NCI-H526 (cell line): ENCODE results near the gene DDX54.

Source experiments
- DNase-seq, 2 experiments: peaks; one replicate each; lab custom pipeline; 2025; lab: John Stamatoyannopoulos, UW

The DDX54 gene

DNA sequence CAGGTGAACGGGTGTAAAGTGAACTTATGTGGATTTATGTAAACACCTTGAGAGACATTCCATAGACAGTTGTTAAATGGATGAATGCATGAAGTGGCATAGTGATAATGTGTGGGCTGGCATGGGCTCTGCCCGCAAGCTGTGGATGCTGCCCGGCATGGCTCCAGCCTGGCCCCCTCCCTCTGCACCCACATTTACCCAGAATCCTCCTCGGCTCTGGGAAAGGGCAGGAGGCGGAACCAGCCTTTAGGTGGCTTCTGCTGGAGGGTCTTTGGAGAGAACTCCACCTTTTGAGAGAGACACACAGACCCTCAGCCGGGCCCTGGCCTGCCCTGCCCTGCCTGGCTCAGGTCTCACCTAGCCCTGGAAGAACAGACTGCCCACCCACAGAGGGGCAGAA lies 68.4 kb downstream of the DDX54 start:
- DNase-seq: peak in 1 of 2 experiments; percentile 34

DNA sequence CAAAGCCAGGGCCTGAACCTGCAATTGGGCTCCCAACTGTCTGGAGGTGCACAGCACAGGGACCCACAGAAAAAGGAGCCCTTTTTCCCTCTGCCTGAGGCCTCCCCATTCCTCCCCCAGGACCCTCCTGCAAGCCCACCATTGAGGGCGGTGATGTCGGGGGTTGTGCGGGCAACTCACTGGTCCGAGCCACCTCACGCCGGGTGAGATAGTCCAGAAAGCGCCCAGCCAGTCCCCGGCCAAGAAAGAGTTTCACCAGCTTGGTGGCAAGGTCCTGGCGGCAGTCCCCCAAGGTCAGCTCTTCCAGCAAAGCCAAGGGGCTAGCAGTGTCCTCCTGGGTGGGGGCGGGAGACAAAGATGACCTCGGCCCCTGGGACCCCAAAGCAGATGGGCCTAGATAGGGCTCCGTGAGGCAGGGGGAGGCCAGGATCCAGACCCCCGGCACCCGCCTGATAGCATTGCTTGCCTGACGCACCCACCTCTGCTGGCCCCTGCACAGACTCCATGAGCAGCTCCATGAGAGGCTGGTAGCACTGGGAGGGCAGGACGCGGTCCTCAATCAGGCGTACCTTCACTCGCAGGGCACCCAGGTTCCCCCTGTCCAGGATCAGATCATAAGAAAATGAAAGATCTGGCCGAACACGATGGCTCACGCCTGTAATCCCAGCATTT lies 69.7 kb downstream of the DDX54 start:
- no peak for DNase-seq

DNA sequence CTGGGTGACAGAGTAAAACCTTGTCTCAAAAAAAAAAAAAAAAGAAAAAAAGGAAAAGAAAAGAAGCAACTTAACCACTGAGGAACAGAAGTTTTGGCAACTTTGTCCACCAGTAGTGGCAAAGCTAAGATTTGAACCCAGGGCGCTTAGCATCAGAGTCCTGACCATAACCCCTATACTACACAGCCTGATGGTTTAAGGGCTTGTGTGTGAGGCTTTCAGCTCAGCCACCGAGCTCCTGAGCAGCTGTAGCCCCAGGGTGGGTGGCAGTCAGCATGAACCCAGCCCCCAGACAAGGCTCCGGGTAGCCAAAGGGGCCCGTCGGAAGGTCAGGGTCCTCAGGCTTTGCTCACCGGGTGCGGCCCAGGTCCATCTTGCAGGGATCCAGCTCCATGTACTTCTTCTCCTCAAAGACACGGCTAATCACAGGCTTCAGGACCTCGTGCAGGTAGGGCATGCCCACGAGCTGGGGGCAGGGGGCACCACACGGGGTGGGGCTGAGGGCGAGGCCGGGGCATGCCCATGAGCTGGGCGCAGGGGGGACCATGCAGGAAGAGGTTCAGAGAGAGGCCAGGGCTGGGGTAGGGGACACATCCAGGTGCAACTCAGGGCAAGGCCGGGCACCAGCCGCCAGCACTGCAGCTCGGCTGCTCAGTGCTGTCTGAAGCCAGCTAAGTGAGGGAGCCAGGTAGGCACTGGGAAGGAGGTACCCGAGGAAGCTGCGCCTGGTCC lies 70.7 kb downstream of the DDX54 start:
- DNase-seq: no peak

- DNase-seq: no peak
Observed at GRCh38 chr12:113113397-113113796, 71.9 kb downstream of the DDX54 start.

DNA sequence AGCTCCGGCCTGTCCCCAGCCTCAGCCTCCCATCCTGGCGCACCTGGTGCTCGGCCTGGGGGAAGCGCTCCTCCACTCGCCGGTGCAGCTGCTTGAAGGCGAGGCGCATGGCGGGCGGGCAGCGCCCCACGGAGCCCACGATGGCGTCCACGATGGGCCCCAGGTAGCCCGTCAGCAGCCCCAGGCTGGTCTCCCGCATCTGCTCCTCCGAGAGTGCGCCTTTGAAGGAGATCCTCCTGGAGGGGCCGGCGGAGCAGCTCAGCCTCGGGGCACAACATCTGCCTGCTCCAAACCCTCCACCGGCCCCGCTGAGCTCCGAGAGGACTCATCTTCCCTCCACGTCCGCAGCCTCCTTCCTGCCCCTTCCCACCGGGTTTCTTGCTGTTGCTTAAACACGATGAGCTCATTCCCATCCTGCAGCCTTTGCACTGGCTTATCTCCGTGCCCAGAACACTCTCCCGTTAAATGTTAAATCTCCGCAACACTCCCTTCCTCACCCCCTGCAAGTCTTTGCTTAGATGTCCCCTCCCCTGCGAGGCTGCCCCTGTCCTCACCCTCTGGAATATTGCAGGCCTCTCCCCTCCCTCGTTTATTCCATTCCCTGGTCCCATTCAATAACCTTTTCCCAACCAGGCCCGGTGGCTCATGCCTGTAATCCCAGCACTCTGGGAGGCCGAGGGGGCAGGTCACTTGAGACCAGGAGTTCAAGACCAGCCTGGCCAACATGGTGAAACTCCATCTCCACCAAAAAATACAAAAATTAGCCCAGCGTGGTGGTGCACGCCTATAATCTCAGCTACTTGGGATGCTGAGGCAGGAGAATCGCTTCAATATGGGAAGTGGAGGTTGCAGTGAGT lies 73.0 kb downstream of the DDX54 start:
- no peak for DNase-seq

DNA sequence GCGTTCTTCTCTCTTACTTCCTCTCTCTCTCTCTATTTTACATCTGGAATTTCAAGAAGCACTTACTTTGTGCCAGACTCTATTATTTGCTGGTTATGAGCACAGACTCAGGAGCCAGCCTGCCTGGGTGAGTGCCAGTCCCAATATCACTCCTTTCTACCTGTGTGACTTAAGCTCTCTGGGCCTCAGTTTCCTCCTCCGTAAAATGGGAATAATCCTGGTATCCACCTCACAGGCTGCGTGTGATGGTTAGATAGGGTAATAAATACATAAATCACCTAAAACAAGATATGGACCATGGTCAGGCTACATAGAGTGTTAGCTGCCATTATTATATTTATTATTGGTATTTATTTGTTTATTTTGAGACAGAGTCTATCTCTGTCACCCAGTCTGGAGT lies 74.0 kb downstream of the DDX54 start:
- DNase-seq: no peak

- DNase-seq: no peak
Observed at GRCh38 chr12:113109872-113110599, 75.2 kb downstream of the DDX54 start.

DNA sequence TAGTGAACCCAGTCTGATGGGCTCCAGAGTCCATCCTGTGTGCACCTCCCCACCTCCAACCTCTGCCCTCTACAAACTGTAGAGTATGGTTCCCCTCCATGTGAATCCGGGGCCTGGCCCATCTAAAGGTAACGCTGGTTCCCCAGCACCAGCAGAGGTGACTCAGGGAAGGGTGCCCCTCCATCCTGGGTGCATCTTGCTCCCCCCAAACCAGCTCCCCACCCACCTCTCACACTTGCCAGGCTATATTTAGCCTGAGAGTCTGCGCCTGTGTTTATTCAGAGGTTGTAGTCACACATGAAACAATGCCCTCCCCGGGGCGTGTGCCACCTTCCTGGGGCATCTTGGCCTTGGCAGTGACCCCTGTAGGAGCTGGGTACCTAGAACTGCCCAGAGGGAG lies 75.9 kb downstream of the DDX54 start:
- no peak for DNase-seq

GRCh38 chr12:113108308-113108707 lies 77.0 kb downstream of the DDX54 start:
- no peak for DNase-seq
